Measurements from ENCODE around the gene SEBOX.

The SEBOX gene

DNA sequence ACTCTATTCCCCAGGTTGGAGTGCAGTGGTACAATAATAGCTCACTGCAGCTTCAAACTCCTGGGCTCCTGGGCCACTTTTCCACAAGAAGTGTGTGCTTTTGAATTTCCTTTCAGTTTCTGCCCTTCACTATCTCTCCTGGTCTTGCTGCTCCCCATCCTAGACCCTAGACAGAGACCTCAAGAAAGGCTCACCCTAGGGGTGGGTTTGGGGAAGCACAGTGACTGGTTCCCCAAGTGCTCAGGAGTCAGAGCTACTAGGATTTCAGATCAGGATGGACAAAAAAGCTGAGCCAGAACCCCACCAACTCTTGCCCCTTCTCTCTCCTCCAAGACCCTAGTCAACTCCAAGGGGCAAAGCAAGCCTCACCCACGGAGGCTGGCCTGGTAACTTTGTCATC is 1.6 kb upstream of the SEBOX start:
- TF ChIP-seq TAF1 (IDR thresholded peaks at IDR 0.05; ENCODE audit: borderline replicate concordance, insufficient read depth, low read length) (no peak), POLR2AphosphoS5 (IDR thresholded peaks at IDR 0.05; ENCODE audit: low read depth, low read length) (no peak), FOXP2 (optimal IDR thresholded peaks at IDR 0.05; ENCODE audit: borderline replicate concordance, extremely low read depth, extremely low read length, insufficient read depth) (no peak)
- TF ChIP-seq, protein P1, sequence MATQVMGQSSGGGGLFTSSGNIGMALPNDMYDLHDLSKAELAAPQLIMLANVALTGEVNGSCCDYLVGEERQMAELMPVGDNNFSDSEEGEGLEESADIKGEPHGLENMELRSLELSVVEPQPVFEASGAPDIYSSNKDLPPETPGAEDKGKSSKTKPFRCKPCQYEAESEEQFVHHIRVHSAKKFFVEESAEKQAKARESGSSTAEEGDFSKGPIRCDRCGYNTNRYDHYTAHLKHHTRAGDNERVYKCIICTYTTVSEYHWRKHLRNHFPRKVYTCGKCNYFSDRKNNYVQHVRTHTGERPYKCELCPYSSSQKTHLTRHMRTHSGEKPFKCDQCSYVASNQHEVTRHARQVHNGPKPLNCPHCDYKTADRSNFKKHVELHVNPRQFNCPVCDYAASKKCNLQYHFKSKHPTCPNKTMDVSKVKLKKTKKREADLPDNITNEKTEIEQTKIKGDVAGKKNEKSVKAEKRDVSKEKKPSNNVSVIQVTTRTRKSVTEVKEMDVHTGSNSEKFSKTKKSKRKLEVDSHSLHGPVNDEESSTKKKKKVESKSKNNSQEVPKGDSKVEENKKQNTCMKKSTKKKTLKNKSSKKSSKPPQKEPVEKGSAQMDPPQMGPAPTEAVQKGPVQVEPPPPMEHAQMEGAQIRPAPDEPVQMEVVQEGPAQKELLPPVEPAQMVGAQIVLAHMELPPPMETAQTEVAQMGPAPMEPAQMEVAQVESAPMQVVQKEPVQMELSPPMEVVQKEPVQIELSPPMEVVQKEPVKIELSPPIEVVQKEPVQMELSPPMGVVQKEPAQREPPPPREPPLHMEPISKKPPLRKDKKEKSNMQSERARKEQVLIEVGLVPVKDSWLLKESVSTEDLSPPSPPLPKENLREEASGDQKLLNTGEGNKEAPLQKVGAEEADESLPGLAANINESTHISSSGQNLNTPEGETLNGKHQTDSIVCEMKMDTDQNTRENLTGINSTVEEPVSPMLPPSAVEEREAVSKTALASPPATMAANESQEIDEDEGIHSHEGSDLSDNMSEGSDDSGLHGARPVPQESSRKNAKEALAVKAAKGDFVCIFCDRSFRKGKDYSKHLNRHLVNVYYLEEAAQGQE (IDR thresholded peaks at IDR 0.05; ENCODE audit: insufficient read depth in 1 of 2, low read depth in 2 of 2, low read length in 2 of 2): no peak

DNA sequence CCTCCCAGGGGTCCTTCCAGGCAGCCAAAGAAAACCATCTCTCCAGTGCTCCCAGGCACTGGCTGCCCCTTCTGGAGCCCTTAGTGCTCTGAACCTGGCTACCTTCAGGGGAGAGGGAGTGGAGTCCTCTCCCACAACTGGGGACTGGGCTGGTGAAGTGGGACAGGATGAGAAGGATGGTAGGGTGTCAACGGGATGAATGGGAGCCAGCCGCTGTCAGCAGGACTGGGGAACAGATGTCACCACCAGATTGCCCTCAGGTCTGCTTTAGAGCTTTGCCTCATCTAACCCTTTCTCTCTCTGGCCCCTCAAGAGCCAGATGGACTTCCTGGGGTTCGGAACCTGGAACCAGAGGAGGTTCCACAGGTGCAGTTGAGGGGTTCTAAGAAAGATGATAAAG is 488 bp upstream of the SEBOX start:
- TF ChIP-seq FOXP2 (optimal IDR thresholded peaks at IDR 0.05; ENCODE audit: borderline replicate concordance, extremely low read depth, extremely low read length, insufficient read depth) (no peak), TAF1 (IDR thresholded peaks at IDR 0.05; ENCODE audit: borderline replicate concordance, insufficient read depth, low read length) (no peak), POLR2AphosphoS5 (IDR thresholded peaks at IDR 0.05; ENCODE audit: low read depth, low read length) (no peak), SIN3A (IDR thresholded peaks at IDR 0.05; ENCODE audit: borderline replicate concordance, insufficient read depth, low read length) (no peak)
- TF ChIP-seq, protein P1 (IDR thresholded peaks at IDR 0.05; ENCODE audit: insufficient read depth in 1 of 2, low read depth in 2 of 2, low read length in 2 of 2): no peak

DNA sequence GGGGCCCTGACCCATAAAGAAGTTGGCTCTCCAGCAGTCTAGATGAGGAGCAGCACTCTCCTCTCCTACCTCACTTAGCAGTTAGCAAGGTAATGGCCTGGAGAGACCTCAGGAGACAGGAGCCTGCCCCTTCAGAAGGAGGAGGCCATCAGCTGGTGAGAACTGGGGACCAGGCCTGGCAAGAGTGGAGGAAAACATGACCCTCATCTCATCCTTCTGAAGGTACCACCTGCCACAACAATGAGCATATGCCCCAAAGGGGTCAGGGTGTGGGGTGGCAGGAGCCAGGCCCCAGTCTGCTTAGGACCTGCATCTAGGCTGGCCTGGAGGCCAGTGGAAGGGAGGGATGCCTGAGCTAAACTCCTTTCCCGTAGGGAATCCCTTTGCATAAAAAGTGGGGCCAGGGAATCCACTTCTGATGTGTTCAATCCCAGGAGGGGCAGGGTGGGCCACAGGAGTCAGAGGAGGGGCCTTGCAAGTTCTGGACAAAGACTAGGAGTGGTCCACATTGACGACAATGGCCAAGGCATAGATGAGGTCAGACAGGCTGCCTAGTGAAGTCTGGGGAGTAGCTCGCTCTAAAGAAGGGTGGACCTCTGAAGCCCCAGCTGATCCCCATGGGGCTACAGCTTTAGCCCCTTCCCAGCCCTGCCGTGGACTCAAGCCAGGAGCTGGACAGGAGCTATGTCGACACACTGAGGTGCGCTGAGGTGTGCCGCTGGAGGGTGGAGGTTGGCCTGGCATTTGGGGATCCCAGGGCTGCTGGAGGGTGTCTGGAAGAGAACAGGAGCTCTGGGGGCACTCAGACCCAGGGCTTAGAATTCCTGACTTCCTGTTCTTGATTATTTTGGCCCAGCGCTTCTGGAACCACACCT is 986 bp downstream of the SEBOX start:
- no peak for TF ChIP-seq TAF1 (IDR thresholded peaks at IDR 0.05; ENCODE audit: borderline replicate concordance, insufficient read depth, low read length)
- no peak for TF ChIP-seq SIN3A (IDR thresholded peaks at IDR 0.05; ENCODE audit: borderline replicate concordance, insufficient read depth, low read length)
- TF ChIP-seq FOXP2 (optimal IDR thresholded peaks at IDR 0.05; ENCODE audit: borderline replicate concordance, extremely low read depth, extremely low read length, insufficient read depth): no peak
- TF ChIP-seq, protein P1 (IDR thresholded peaks at IDR 0.05; ENCODE audit: insufficient read depth in 1 of 2, low read depth in 2 of 2, low read length in 2 of 2): no peak
- TF ChIP-seq POLR2AphosphoS5 (IDR thresholded peaks at IDR 0.05; ENCODE audit: low read depth, low read length): no peak

DNA sequence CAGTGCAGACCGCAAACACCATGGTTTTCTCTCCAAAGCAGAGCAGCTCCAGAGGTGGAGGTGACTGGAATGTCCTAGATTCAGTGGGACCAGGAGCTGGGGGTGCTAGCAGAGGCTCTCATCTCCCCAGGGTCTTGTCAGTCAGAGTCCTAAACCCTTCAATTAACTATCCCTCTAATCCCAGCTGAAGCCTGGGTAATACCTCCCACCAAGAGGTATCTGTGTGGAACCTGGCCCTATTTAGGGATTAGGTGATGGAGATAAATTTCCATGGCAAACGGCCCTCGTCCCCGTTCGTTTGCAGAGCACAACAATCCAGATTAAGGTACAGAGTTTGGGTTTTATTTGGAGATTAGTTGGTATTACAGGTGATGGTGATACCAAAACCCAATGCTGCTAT is 1.8 kb downstream of the SEBOX start:
- no peak for TF ChIP-seq SIN3A (IDR thresholded peaks at IDR 0.05; ENCODE audit: borderline replicate concordance, insufficient read depth, low read length)
- no peak for TF ChIP-seq FOXP2 (optimal IDR thresholded peaks at IDR 0.05; ENCODE audit: borderline replicate concordance, extremely low read depth, extremely low read length, insufficient read depth)
- TF ChIP-seq TAF1 (IDR thresholded peaks at IDR 0.05; ENCODE audit: borderline replicate concordance, insufficient read depth, low read length): no peak
- no peak for TF ChIP-seq POLR2AphosphoS5 (IDR thresholded peaks at IDR 0.05; ENCODE audit: low read depth, low read length)
- TF ChIP-seq, protein P1 (IDR thresholded peaks at IDR 0.05; ENCODE audit: insufficient read depth in 1 of 2, low read depth in 2 of 2, low read length in 2 of 2): no peak

All from PFSK-1 (cell line).